Stimulated activated CD8-positive, alpha-beta memory T cell treated with anti-CD3 and anti-CD28 coated beads, Interleukin-7, amount 100 ng/mL, for 4 hours (primary cell): Measurements from ENCODE around the gene NPY.

Source experiments
- DNase-seq, 2 donors: peaks; one replicate each; pipeline ENCODE4 v3.0.0-alpha.2; 2020; ENCODE audit warnings: low read depth in 2 of 2

Gene NPY

DNA sequence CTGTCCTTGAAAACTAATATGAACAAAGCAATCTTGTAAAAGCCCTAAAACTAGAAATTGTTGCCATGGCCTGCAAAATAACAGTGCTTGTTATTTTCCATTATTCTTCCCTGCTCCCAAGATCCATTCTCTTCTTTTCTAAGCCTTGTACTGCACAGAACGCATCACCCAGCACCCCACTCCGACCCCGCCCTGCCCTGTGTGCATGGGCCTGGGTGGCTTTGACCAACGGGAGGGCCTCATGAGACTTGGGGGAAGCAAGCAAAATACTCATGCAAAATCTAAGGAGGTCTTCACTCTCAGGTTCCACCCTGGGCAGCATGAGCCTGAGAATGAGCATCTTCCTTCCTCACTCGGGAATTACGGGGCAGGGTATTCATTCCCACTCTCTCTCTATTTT, 32.4 kb downstream of the NPY start:
- no peak for DNase-seq

DNA sequence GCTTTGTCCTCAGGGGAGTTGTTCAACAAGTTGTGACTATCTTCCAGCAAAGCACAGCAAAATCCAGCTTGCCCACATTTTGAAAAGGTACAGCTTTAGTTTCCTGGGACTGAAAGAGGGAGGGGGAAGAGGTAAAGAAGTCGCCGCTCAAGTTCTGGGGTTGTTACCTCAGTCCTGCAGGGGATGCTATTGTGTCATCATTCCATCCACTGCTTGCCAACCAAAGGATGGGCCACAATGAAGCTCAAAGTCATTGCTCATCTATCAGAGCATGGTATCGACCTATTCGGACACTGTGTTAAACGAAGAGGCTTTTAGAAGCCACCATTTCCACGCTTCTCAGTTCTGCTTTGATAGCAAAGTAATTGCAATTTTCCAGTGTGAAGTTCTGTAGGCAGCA, 34.3 kb downstream of the NPY start:
- DNase-seq = no peak

- no peak for DNase-seq
Measured at GRCh38 chr7:24319209-24319608, 35.2 kb downstream of the NPY start.

- DNase-seq = no peak
Measured at GRCh38 chr7:24323961-24324480, 40.0 kb downstream of the NPY start.

DNA sequence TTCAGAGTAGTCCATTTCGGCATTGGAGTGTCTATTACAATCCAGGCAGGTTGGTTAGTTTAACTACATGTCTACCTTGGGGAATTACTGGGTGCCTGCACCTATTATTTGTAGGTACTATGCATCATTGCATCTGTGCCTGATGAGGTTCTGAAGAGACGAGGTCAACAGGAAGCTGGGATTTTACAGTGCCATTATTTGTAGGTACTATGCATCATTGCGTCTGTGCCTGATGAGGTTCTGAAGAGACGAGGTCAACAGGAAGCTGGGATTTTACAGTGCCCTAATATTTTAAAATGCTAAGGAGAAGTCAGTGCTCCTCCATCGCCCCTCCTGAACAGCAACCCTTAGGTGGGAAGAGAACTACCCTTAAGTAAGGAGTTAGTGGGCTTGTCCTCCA, 41.7 kb downstream of the NPY start:
- no peak for DNase-seq

- DNase-seq = no peak
Measured at GRCh38 chr7:24328050-24328449, 44.1 kb downstream of the NPY start.

GRCh38 chr7:24328894-24329293, 44.9 kb downstream of the NPY start:
- DNase-seq = no peak

GRCh38 chr7:24334012-24334411, 50.0 kb downstream of the NPY start:
- DNase-seq = no peak

GRCh38 chr7:24334627-24335026, 50.6 kb downstream of the NPY start:
- no peak for DNase-seq

- DNase-seq = no peak
Measured at GRCh38 chr7:24336461-24336860, 52.5 kb downstream of the NPY start.

DNA sequence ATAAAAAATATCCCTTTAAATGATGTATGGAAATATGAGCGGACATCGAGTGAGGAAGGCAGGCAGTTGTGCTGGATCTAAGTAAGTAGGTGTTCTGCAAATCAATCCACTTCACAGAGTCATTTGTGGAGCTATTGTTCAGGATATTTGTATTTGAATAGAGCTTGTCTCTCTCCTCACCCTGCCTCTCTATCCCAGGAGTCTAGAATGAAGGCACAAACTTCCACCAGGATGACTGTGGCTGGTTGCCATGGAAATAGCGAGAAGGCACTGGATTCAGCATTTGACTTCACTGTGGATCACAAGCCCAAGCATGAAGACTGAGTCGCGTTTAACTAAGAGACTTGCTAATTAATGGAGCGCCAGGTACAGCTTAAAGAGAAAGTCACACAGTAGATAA, 53.2 kb downstream of the NPY start:
- no peak for DNase-seq

- no peak for DNase-seq
Measured at GRCh38 chr7:24339575-24339974, 55.6 kb downstream of the NPY start.

DNA sequence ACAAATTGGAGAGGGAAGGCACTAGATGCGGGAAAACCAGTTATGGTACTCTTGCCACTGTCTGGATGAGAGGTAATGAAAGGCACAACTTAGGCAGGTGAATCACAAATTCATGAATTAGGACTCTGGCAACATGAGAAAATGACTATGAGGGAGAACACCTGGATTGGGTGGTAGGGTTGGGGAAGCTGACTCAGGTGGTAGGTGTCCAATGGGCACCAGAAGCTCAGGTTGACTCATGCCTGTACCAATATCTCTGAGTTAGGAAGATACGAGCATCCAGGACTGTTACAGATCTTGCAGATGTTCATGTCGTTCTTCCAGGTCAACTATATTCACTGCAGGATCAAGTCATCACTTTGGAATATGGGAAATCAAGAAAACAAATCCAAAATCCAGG, 56.7 kb downstream of the NPY start:
- no peak for DNase-seq
